HG03558 (cell line): Measurements from ENCODE around the gene LOXL1.

Experiments
- ATAC-seq: cut with Tn5 transposase; IDR thresholded peaks from one replicate; pipeline ENCODE4 v1.9.1; 2021; ENCODE audit warnings: moderate number of reproducible peaks; ENCODE audit not compliant: unreplicated experiment; ENCODE audit errors: extremely low read depth

Gene LOXL1

GRCh38 chr15:73897441-73898261 is 28.6 kb upstream of the LOXL1 start:
- no peak for ATAC-seq

- ATAC-seq: no peak
These were observed 26.8 kb upstream of the LOXL1 start for GRCh38 chr15:73899197-73900094.

DNA sequence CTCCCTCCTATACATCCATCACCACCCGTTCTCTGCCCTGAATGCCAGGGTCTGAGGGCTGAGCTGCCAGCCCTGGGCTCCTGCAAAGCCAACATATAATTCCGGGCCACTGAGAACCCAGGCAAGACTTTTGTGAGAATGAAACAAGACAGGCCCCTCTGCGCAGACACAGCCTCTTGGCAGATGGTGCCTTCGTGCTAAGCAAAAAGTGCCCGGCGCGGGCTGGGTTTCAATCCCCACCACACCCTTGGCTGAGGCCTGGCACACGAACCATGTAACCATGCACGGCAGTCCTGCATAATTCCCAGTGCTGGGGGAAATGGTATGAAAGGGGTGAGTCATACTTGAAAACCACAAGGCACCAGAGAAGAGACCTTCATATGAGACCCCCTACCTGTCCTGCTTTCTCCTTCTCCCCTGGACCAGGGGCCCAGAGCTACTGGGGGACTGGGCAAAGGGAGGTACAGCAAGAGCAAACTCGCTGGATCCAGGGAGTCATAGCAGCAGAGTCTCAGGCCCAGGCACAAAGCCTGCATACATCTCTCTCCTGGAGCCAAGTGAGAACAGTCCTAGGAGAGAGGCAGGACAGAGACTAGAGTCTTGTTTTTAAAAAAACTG is 26.1 kb upstream of the LOXL1 start:
- no peak for ATAC-seq

- ATAC-seq: no peak
These were observed 25.0 kb upstream of the LOXL1 start for GRCh38 chr15:73901126-73901810.

GRCh38 chr15:73902121-73903020 is 23.9 kb upstream of the LOXL1 start:
- no peak for ATAC-seq

GRCh38 chr15:73904026-73904815 is 22.0 kb upstream of the LOXL1 start:
- ATAC-seq: no peak

- ATAC-seq: no peak
These were observed 20.9 kb upstream of the LOXL1 start for GRCh38 chr15:73905225-73905827.

DNA sequence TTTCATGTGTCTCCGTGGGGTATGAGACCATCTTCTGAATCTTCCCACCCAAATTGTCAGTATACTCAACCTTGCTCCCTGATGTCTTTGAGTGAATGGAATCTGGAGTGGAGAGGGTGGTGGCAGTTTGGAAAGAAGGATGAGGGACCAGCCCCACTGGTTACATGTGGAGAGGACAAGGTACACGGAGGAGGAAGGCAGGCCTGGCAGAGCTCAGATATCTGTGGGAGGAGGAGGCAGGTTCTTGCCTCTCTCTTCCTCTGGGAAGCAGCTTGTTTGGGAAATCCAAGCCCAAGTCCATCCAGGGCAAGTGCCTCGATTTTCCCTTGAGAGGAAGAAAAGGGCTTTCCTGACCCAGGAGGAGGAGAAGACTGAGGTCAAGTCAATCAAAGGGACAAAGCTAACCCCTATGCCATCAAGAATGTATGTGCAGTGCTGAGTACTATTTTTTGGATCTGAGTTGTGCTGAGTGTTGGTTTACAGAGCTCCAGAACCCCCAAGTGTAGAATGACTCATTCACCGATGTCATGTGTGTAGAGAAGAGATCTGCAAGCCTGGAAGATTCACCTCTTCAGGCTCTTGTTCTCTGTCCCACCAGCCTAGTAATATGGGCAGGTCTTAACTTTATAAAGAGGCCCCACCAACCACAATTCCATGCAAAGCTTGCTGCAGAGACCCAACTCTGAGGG is 19.8 kb upstream of the LOXL1 start:
- no peak for ATAC-seq

DNA sequence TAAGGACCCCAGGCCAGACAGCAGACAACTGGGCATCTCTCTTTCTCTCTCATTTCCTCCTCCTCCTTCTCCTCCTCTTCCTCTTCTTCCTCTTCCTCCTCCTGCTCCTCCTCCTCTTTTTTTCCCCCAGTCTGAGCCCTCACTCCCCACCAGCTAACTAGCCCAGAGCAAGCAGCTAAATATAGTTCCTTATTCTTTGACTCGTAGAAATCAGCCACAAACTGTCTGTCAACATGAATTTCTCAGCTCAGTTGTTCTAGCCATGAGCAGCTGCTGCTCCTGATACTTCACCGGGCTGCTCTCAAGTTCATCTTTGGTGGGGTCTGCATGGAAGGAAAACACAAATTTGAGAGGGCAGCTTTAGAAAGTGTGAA is 19.2 kb upstream of the LOXL1 start:
- ATAC-seq: no peak

- no peak for ATAC-seq
These were observed 18.0 kb upstream of the LOXL1 start for GRCh38 chr15:73908030-73908821.

GRCh38 chr15:73908822-73909122 is 17.5 kb upstream of the LOXL1 start:
- ATAC-seq: no peak

GRCh38 chr15:73909651-73910050 is 16.6 kb upstream of the LOXL1 start:
- no peak for ATAC-seq

DNA sequence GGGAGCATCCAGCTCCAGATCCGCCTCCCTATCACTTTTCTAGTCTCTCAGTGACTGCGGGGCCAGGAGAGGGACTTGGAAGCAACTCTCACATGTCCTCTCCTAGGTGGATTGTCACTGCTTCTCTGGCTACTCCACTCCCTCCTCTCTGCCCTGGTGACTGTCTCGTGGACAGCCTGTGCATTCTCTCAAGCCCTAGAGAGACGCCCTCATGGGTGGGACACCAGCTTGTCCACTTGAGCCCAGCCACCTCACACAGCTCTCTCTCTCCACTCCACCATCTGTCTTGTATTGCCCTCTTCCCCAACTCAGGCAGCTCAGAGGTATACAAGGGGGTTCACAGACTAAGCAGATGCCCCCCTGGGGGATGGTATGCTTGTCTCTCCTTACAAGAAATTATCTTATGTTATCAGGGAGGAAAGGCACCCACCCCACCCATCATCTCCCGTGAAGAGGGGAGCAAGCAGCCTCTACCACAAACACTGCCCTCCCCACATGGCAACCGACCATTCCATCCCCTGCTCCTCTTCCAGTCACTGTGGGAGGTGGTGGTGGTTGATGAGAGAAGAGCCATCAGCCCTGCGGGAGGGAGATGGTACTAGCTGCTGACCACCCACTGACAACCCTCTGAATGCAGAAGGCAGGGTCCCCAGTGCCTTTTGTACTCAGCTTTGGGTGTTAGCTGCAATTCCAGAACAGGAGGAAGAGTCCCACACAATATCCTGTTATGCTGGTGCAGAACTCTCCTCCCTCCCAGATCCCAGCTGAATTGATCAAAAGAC is 15.5 kb upstream of the LOXL1 start:
- ATAC-seq: no peak

DNA sequence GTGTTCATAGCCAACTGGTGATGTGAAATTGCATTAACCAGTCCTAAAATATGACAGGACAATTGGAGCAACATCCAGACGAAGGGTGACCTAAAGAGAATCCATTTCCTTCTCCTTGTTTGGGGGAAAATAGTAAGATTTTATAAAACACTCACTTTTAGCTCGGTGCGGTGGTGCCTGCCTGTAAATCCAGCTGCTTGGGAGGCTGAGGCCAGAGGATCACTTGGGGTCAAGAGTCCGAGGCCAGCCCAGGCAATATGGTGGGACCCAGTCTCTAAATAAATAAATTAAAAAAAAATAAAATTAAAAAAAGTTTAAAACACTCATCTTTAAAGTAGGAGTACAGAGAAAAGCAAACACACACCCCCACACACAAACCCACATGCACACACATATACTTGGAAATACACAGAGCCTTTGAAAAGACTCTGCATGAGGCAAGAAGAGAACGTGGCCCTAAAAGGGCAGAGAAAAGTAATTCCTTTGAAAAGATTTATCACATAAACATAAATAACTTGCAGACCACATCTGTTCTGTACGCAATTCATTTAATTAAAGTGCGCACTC is 14.1 kb upstream of the LOXL1 start:
- no peak for ATAC-seq

DNA sequence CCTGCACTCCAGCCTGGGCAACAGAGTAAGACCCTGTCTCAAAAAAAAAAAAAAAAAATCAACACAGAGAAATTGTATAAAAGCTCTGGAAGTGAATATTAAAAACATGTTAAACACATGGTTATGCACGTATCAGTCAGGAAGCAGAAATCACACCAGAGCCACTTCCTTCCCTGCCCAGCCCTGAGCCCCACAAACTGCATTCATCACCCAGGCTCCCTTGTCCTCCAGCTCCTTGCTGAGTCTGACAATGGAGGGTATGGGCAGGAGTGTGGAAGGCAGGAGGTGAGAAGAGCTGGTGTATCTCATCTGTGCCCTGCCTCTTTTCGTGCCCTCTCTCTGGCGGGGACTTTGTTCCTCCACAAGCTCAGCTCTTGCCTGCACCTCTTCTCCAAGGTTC is 12.1 kb upstream of the LOXL1 start:
- ATAC-seq: no peak

GRCh38 chr15:73915082-73915481 is 11.2 kb upstream of the LOXL1 start:
- ATAC-seq: no peak
